HG03097 (cell line): ENCODE measurements around the gene DNAH11.
"Not testable (repeated sequence)": the region's sequence is repeated elsewhere in the genome, so short reads cannot be mapped to it uniquely, and the experiment has no call there.

Experiments
- ATAC-seq: cut with Tn5 transposase; IDR thresholded peaks from one replicate; pipeline ENCODE4 v1.9.1; 2021; ENCODE audit not compliant: unreplicated experiment, low FRiP score

DNAH11 gene

GRCh38 chr7:21542891-21543527, at the start of gene DNAH11:
Gene DNAH11, plus strand, starts transcription at chr7:21543039. Its CDS starts 207 bp downstream, at chr7:21543246.
- no peak for ATAC-seq

GRCh38 chr7:21495731-21496130, 47.1 kb upstream of the DNAH11 start:
- ATAC-seq: no peak

- no peak for ATAC-seq
Observed at GRCh38 chr7:21497072-21497471, 45.8 kb upstream of the DNAH11 start.

- no peak for ATAC-seq
Observed at GRCh38 chr7:21500117-21500832, 42.6 kb upstream of the DNAH11 start.

- ATAC-seq: no peak
Observed at GRCh38 chr7:21504021-21504420, 38.8 kb upstream of the DNAH11 start.

- ATAC-seq: no peak
Observed at GRCh38 chr7:21507627-21508343, 35.1 kb upstream of the DNAH11 start.

- no peak for ATAC-seq
Observed at GRCh38 chr7:21508538-21508937, 34.3 kb upstream of the DNAH11 start.

- no peak for ATAC-seq
Observed at GRCh38 chr7:21514062-21514461, 28.8 kb upstream of the DNAH11 start.

GRCh38 chr7:21524680-21525079, 18.2 kb upstream of the DNAH11 start:
- no peak for ATAC-seq

- ATAC-seq: no peak
Observed at GRCh38 chr7:21526007-21526406, 16.8 kb upstream of the DNAH11 start.

GRCh38 chr7:21526448-21526847, 16.4 kb upstream of the DNAH11 start:
- no peak for ATAC-seq

- ATAC-seq: not testable (repeated sequence)
Observed at GRCh38 chr7:21532485-21532884, 10.4 kb upstream of the DNAH11 start.

- not testable (repeated sequence) for ATAC-seq
Observed at GRCh38 chr7:21533646-21534045, 9.2 kb upstream of the DNAH11 start.

- not testable (repeated sequence) for ATAC-seq
Observed at GRCh38 chr7:21536445-21537118, 6.3 kb upstream of the DNAH11 start.

- ATAC-seq: no peak
Observed at GRCh38 chr7:21538936-21539495, 3.8 kb upstream of the DNAH11 start.

- no peak for ATAC-seq
Observed at GRCh38 chr7:21543528-21544302, 876 bp downstream of the DNAH11 start.

- ATAC-seq: no peak
Observed at GRCh38 chr7:21544303-21544656, 1.4 kb downstream of the DNAH11 start.

GRCh38 chr7:21544715-21545114, 1.9 kb downstream of the DNAH11 start:
- no peak for ATAC-seq

- ATAC-seq: no peak
Observed at GRCh38 chr7:21547501-21547900, 4.7 kb downstream of the DNAH11 start.

GRCh38 chr7:21548491-21548890, 5.7 kb downstream of the DNAH11 start:
- ATAC-seq: no peak
